ENCODE measurements around the gene MRPL51.
A peak's percentile ranks its signal among the peaks of the same experiment; 100 is the strongest.

MRPL51 gene

DNA sequence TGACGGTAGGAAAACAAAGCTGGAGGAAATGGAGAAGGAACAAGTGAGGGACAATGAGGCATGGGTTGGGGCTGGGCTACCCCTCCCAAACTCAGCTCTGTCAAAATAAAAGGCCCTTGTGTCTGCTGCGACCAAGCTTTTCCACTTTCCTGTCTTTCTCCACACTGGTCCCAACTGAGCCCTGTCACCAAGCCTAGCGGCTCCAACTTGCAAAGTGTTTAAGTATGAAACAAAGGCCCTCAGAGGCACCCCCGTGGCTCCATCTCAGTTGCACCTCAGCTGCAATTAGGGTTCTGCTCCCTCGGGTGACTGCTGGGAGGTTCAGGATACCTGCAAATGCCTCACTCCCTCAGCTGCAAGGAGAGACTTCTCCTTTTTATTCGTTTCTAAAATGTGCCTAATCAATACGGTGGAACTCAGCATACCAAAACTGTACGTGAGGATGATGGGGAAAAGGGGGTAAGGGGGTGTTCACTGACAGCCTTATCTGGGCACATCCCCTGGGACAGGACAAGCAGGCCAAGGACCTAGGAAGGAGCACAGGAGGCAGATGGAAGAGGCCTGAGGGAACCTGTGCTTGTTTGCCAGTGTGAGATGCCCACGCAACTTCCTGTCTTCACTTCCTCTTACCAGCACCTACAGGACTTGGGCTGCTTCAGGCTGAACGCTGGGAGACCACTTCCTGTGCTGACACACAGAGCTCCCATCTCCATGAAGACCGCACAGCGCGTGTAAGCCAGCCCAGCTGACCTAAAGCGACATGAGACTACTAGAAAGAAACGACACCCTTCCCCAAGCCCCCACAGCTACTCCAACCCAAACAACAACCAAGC lies 31.4 kb downstream of the MRPL51 start:
- DNase-seq (ENCODE audit: low read depth), result peak; percentile 64

- no peak for DNase-seq (ENCODE audit: low read depth)
Observed at GRCh38 chr12:6460751-6461371, 32.2 kb downstream of the MRPL51 start.

GRCh38 chr12:6459004-6459337 lies 34.1 kb downstream of the MRPL51 start:
- no peak for DNase-seq (ENCODE audit: low read depth)

GRCh38 chr12:6458281-6459003 lies 34.6 kb downstream of the MRPL51 start:
- no peak for DNase-seq (ENCODE audit: low read depth)

DNA sequence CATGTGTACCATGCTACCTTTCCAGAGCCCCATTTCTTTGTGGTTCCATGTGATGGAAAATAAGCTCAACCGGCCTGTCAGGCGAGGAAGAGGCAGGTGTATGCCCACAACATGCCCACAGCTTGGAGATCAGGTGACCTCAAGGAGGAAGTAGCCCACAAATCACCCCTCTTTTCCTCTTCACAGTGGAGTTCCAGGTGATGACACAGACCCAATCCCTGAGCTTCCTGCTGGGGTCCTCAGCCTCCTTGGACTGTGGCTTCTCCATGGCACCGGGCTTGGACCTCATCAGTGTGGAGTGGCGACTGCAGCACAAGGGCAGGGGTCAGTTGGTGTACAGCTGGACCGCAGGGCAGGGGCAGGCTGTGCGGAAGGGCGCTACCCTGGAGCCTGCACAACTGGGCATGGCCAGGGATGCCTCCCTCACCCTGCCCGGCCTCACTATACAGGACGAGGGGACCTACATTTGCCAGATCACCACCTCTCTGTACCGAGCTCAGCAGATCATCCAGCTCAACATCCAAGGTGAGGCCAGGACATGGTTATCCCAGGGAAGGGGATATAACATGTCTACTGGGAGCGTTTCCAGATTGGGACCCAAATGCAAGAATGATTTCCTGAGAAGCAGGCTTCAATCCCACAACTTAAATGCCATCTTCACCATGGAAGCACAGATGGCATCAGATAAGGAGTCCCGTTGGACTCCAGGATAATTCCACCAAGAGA lies 35.7 kb downstream of the MRPL51 start:
- no peak for DNase-seq (ENCODE audit: low read depth)

- DNase-seq (ENCODE audit: low read depth), result no peak
Observed at GRCh38 chr12:6452944-6453630, 40.0 kb downstream of the MRPL51 start.

- no peak for DNase-seq (ENCODE audit: low read depth)
Observed at GRCh38 chr12:6452245-6452943, 40.7 kb downstream of the MRPL51 start.

GRCh38 chr12:6451348-6452244 lies 41.5 kb downstream of the MRPL51 start, which contains the start of gene TAPBPL:
Gene TAPBPL, plus strand, starts transcription at chr12:6452042. Its CDS starts 207 bp downstream, at chr12:6452249.
- peak; percentile 71 for DNase-seq (ENCODE audit: low read depth)

GRCh38 chr12:6450869-6451347 lies 42.2 kb downstream of the MRPL51 start:
- DNase-seq (ENCODE audit: low read depth), result no peak

- no peak for DNase-seq (ENCODE audit: low read depth)
Observed at GRCh38 chr12:6450091-6450868, 42.8 kb downstream of the MRPL51 start.

GRCh38 chr12:6444704-6445688 lies 48.1 kb downstream of the MRPL51 start, which contains the start of gene CD27:
Gene CD27, plus strand, starts transcription at chr12:6444955. Its CDS starts 141 bp downstream, at chr12:6445096.
- no peak for DNase-seq (ENCODE audit: low read depth)

GRCh38 chr12:6444031-6444430 lies 49.0 kb downstream of the MRPL51 start:
- no peak for DNase-seq (ENCODE audit: low read depth)

- DNase-seq (ENCODE audit: low read depth), result no peak
Observed at GRCh38 chr12:6443361-6443983, 49.6 kb downstream of the MRPL51 start.

DNA sequence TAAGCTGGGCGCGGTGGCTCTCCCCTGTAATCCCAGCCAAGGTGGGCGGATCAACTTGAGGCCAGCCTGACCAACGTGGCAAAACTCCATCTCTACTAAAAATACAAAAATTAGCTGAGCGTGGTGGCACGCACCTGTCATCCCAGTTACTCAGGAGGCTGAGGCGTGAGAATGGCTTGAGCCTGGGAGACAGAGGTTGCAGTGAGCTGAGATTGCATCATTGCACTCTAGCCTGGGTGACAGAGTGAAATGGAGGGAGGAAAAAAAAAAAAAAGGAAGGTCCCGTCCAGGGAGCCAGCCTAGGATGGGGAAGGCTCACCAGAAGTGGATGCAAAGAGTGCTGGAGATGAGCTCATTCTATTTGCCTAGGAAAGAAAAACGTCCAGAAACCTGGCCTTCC lies 50.2 kb downstream of the MRPL51 start:
- no peak for DNase-seq (ENCODE audit: low read depth)
